Ishikawa (cell line): ENCODE data around the gene INTS4.

Experiments used
- CEBPB ChIP-seq: IDR thresholded peaks from 2 replicates; pipeline ENCODE4 v1.6.1; 2012
- CREB1 ChIP-seq: IDR thresholded peaks from 2 replicates; pipeline ENCODE4 v1.6.1; 2012; ENCODE audit warnings: low read depth
- EGR1 ChIP-seq: IDR thresholded peaks from 2 replicates; pipeline ENCODE4 v1.6.1; 2012
- EP300 ChIP-seq: IDR thresholded peaks from 2 replicates; pipeline ENCODE4 v1.6.1; 2012; ENCODE audit warnings: borderline replicate concordance
- FOXM1 ChIP-seq: IDR thresholded peaks from 2 replicates; pipeline ENCODE4 v1.6.1; 2012; ENCODE audit warnings: low read depth, borderline replicate concordance
- NFIC ChIP-seq: IDR thresholded peaks from 2 replicates; pipeline ENCODE4 v1.6.1; 2012
- RAD21 ChIP-seq: IDR thresholded peaks from 2 replicates; pipeline ENCODE4 v1.6.1; 2012; ENCODE audit warnings: low read depth
- TAF1 ChIP-seq: IDR thresholded peaks from 2 replicates; pipeline ENCODE4 v1.6.1; 2012; ENCODE audit warnings: low read depth, mild to moderate bottlenecking
- TCF12 ChIP-seq: IDR thresholded peaks from 2 replicates; pipeline ENCODE4 v1.6.1; 2012; ENCODE audit warnings: low read depth
- TEAD4 ChIP-seq: IDR thresholded peaks from 2 replicates; pipeline ENCODE4 v1.6.1; 2012
- YY1 ChIP-seq: IDR thresholded peaks from 2 replicates; pipeline ENCODE4 v1.6.1; 2012; ENCODE audit warnings: low read depth
- ZBTB7A ChIP-seq: IDR thresholded peaks from 2 replicates; pipeline ENCODE4 v1.6.1; 2012; ENCODE audit warnings: low read depth
- TF ChIP-seq, protein P1 (sequence below): IDR thresholded peaks from 2 replicates; pipeline ENCODE4 v1.6.1; 2012
- TF ChIP-seq, protein P2 (sequence below): IDR thresholded peaks from 2 replicates; pipeline ENCODE4 v1.6.1; 2012; ENCODE audit warnings: low read depth, mild to moderate bottlenecking
- TF ChIP-seq, protein P3 (sequence below): IDR thresholded peaks from 2 replicates; pipeline ENCODE4 v1.6.1; 2012

The INTS4 gene

DNA sequence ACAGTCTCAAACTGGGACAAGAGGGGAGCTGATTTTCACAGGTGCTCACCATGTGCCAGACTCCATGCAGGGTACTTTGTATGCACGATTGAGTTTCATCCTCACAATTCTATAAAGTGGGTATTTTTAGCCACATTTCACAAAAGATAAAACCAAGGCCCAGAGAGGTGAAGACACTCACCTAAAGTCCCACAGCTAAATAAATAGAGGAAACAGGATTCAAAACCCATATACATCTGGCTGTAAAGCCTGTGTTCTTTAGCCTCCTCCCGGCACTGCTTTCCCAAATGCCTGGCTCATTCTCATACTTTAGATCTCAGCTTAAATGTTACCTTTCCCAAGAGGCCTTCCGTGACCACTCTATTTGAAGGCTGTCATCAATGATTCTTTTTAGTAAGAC, 41.8 kb upstream of the INTS4 start:
- no peak for TF ChIP-seq RAD21
- no peak for TF ChIP-seq TCF12
- TF ChIP-seq YY1: no peak
- TF ChIP-seq CREB1: no peak
- TF ChIP-seq EGR1: no peak
- TF ChIP-seq TAF1: no peak
- TF ChIP-seq, protein P1, sequence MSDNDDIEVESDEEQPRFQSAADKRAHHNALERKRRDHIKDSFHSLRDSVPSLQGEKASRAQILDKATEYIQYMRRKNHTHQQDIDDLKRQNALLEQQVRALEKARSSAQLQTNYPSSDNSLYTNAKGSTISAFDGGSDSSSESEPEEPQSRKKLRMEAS: no peak
- no peak for TF ChIP-seq NFIC
- TF ChIP-seq CEBPB: no peak

DNA sequence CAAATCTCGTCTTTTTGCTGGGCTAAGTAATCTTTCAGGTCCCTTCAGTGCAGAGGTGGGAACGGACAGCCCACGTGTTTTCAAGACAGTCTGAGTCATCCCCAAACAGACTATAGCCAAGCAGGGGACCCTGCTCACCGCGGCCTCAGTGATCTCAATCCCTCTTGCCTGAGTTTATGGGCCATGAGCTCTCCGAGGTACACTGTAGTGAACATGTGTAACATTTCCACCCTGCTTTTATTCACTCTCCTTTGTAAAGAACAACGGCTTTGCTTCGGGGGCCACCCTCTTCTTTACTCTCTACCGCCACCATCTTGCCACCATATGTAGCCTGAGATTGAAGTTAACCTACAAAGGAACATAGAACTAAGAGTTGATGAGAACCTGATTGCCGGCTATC, 40.2 kb upstream of the INTS4 start:
- TF ChIP-seq TAF1: no peak
- TF ChIP-seq, protein P2, sequence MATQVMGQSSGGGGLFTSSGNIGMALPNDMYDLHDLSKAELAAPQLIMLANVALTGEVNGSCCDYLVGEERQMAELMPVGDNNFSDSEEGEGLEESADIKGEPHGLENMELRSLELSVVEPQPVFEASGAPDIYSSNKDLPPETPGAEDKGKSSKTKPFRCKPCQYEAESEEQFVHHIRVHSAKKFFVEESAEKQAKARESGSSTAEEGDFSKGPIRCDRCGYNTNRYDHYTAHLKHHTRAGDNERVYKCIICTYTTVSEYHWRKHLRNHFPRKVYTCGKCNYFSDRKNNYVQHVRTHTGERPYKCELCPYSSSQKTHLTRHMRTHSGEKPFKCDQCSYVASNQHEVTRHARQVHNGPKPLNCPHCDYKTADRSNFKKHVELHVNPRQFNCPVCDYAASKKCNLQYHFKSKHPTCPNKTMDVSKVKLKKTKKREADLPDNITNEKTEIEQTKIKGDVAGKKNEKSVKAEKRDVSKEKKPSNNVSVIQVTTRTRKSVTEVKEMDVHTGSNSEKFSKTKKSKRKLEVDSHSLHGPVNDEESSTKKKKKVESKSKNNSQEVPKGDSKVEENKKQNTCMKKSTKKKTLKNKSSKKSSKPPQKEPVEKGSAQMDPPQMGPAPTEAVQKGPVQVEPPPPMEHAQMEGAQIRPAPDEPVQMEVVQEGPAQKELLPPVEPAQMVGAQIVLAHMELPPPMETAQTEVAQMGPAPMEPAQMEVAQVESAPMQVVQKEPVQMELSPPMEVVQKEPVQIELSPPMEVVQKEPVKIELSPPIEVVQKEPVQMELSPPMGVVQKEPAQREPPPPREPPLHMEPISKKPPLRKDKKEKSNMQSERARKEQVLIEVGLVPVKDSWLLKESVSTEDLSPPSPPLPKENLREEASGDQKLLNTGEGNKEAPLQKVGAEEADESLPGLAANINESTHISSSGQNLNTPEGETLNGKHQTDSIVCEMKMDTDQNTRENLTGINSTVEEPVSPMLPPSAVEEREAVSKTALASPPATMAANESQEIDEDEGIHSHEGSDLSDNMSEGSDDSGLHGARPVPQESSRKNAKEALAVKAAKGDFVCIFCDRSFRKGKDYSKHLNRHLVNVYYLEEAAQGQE: no peak
- TF ChIP-seq, protein P3, sequence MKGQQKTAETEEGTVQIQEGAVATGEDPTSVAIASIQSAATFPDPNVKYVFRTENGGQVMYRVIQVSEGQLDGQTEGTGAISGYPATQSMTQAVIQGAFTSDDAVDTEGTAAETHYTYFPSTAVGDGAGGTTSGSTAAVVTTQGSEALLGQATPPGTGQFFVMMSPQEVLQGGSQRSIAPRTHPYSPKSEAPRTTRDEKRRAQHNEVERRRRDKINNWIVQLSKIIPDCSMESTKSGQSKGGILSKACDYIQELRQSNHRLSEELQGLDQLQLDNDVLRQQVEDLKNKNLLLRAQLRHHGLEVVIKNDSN: no peak

DNA sequence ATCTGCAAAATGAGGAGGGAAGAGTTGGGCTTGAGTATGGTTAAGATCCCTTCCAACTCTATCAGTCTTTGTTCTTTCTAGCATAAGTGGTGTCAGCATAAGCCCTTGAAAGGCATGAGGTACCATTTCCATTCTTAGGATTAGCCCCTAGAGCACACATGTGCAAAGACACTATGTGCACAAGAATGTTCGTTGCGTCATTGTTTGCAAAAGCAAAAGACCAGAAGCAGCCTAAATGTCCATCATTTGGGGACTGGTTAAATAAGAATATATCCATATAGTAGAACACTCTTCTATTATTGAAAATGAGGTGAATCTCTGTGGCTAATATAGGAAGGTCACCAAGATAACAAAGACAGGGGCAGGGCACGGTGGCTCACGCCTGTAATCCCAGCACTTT, 38.6 kb upstream of the INTS4 start:
- TF ChIP-seq, protein P3: no peak
- TF ChIP-seq, protein P2: no peak
- no peak for TF ChIP-seq ZBTB7A
- TF ChIP-seq NFIC: no peak
- TF ChIP-seq CREB1: no peak
- TF ChIP-seq FOXM1: no peak
- no peak for TF ChIP-seq CEBPB
- no peak for TF ChIP-seq EGR1
- TF ChIP-seq TEAD4: no peak
- TF ChIP-seq RAD21: no peak

DNA sequence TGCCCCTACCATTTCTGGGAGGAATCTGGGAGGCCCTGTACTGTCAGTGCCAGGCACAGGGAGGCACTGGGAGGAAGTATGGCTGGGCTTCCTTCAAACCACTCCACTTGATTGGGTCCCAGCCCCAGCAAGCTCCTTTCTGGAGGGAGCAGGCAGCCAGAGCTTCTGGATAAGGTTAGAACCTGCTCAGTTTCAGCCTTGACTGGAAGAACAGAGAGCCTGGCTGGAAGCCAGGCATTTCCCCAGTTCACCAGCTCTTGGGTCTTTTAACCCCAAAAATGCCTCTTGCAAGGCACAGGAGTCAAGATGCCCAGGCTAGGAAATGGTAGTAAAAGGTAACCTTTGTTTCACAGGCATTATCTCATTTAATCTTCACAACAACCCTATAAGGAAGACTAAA, 37.6 kb upstream of the INTS4 start:
- peak; percentile 77 for TF ChIP-seq NFIC
- TF ChIP-seq EGR1: no peak

DNA sequence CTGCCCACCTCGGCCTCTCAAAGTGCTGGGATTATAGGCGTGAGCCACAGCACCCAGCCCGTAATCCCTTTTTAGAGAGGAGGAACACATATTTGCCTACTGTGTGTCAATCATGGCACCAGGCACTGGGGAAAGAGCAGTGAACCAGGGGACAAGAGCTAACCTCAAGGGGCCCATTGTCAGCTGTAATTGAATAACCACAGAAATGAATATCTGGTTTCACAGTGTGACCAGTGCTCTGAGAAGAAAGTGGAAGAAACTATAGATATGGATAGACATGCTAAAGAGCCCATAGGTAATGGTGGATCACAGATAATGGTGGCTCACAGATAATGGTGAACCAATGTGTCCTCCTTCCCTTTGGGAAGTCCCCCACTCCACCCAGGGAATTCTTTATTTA, 37.2 kb upstream of the INTS4 start:
- 0 out of 2 replicates have a peak, but pooled peaks have one; percentile 16 for TF ChIP-seq NFIC
- TF ChIP-seq ZBTB7A: no peak
- TF ChIP-seq, protein P1: no peak
- TF ChIP-seq, protein P3: no peak

DNA sequence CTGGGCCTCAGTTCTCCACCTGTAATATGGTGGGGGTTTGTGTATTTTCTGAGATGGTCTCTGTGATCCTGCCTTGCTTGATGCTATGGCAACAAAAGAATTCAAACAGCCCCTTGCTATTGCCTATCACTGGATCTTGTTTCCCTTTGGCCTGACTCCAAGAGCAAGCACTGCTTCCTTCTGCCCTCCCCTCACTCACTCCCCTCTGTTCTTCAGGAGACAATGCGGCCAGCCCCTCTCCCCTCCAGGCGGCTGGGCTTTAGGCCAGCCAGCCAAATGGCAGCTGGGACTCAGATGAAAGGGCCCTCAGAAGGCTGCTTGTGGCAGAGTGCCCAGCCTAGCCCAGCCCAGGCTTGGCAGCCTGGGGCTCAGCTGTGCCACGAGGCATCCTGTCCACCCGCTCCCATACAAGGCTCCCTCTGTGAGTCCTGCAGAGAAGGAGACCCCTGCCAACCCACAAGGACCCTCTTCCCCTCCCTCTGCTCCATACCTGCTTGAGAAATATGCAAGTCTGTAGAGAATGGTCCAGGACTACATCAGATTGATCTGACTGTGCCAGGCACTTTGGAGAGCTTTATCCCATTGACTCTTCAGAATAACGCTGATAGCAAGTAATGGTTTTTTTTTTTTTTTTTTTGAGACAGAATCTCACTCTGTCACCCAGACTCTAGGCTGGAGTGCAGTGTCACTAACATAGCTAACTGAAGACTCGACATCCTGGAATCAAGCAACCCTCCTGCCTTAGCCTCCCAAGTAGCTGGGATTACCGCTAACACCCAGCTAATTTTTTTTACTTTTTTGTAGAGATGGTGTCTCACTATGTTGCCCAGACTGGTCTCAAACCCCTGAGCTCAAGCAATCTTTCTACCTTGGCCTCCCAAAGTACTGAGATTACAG, 36.2 kb upstream of the INTS4 start:
- TF ChIP-seq, protein P3: no peak
- TF ChIP-seq TEAD4 (0 out of 2 replicates have a peak, but pooled peaks have one; percentile 28), YY1 (peak; percentile 50), CEBPB (no peak), TCF12 (peak; percentile 92), TAF1 (no peak), CREB1 (no peak), NFIC (peak; percentile 98), FOXM1 (no peak; the same call in 1 of the 2 replicates), ZBTB7A (peak; percentile 95), EGR1 (no peak), RAD21 (no peak), EP300 (peak; percentile 76)
- TF ChIP-seq, protein P1: peak; percentile 73
- TF ChIP-seq, protein P2: no peak
